Right atrium auricular region (tissue), 2 donors: ENCODE measurements around the gene RDH14. TPM values are rescaled to one million over a fixed set of nuclear protein-coding genes. Genes with fewer than 3 reads are reported as not detected.

ENCODE experiments used
- DNase-seq: peaks from one replicate; pipeline ENCODE4 v3.0.0-alpha.2; 2019; ENCODE audit warnings: low spot score
- H3K27ac ChIP-seq, 2 donors: fragments of 200-600 bp; sonication (generic); 1 replicate in 1 of 2; 2 replicates in 1 of 2; pipeline ENCODE4 v1.5.1; 2016 to 2019
- H3K27me3 ChIP-seq, 2 donors: fragments of 200-600 bp; sonication (generic); one replicate each; pipeline versions ENCODE4 v1.5.1 to v1.6.0; 2017 to 2019
- H3K36me3 ChIP-seq: fragments of 200-600 bp; sonication (generic); one replicate; pipeline ENCODE4 v1.5.1; 2016
- H3K4me1 ChIP-seq, 2 donors: fragments of 200-600 bp; sonication (generic); one replicate each; pipeline versions ENCODE4 v1.5.1 to v1.6.0; 2017 to 2019
- H3K4me3 ChIP-seq, 2 donors: fragments of 200-600 bp; sonication (generic); 1 replicate in 1 of 2; 2 replicates in 1 of 2; pipeline ENCODE4 v1.5.1; 2017 to 2019; ENCODE audit warnings: mild to moderate bottlenecking in 1 of 2, moderate library complexity in 1 of 2
- H3K9me3 ChIP-seq, 2 donors: fragments of 200-600 bp; sonication (generic); one replicate each; pipeline ENCODE4 v1.5.1; 2019
- total RNA-seq, 2 donors: library from RNA; depleted of rRNA; stranded (reverse); fragments of >200 nt; gene quantifications; one replicate each; pipeline ENCODE4 v1.1.0, GENCODE V29; 2016
- TF ChIP-seq, protein P1 (sequence below), 2 donors: fragments of 200-600 bp; sonication (generic); IDR thresholded peaks; one replicate each; pipeline ENCODE4 v1.5.1; 2019; ENCODE audit warnings: antibody characterized with exemption in 2 of 2

The RDH14 gene
- total RNA-seq, 2 donors from 2014 or later: 45.0 to 67.5 TPM

DNA sequence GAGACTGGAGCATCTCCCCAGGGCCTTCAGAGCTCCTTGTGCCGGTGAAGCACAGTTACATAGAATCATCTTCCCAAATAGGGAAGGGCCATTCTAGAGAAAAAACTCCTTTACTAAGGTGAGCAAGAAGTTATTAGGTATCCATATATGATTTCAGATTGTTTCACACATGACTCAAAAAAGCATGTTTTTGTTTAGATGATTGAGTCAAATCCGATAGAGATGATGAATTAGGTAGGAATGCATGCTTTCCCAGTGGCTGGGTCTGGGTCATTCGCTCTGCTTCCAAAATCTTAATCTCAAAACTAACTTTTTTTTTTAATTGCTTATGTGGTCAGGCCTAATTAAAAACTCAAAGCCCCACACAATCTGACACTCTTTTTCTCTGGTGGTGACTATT, 25.1 kb upstream of the RDH14 start:
- Histone ChIP-seq H3K4me1 (no peaks in the 10 kb centered on the region), H3K36me3 (no peaks in the 10 kb centered on the region), H3K9me3 (no peaks in the 10 kb centered on the region), H3K4me3 (no peak overlapping the region), H3K27ac (no peak overlapping the region), H3K27me3 (no peaks in the 10 kb centered on the region)
- TF ChIP-seq, protein P1, sequence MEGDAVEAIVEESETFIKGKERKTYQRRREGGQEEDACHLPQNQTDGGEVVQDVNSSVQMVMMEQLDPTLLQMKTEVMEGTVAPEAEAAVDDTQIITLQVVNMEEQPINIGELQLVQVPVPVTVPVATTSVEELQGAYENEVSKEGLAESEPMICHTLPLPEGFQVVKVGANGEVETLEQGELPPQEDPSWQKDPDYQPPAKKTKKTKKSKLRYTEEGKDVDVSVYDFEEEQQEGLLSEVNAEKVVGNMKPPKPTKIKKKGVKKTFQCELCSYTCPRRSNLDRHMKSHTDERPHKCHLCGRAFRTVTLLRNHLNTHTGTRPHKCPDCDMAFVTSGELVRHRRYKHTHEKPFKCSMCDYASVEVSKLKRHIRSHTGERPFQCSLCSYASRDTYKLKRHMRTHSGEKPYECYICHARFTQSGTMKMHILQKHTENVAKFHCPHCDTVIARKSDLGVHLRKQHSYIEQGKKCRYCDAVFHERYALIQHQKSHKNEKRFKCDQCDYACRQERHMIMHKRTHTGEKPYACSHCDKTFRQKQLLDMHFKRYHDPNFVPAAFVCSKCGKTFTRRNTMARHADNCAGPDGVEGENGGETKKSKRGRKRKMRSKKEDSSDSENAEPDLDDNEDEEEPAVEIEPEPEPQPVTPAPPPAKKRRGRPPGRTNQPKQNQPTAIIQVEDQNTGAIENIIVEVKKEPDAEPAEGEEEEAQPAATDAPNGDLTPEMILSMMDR (IDR thresholded peaks at IDR 0.05): no peak
- no peak for DNase-seq

DNA sequence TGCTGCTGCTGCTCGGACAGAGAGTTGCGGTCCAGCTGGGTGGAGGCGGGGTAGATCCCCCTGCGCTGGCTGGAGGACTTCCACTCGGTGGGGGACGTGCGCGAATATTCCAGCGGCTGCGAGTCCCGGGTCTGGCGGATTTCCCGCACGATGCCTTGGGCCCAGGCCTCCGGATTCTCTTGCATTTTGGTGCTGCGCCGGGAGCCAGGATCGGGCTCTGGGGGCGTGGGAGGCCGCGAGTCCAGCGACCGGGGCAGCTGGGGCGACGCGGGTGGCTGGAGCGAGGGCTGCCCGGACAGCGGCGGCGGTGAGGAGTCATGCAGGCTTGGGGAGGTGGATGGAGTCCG, 24.1 kb upstream of the RDH14 start:
- Histone ChIP-seq H3K36me3 (no peaks in the 10 kb centered on the region), H3K27ac (no peak overlapping the region), H3K9me3 (peaks cover 0 to 1% of the 10 kb centered on the region in 2 donors), H3K27me3 (no peaks in the 10 kb centered on the region), H3K4me1 (no peaks in the 10 kb centered on the region), H3K4me3 (no peak overlapping the region)
- no peak for DNase-seq
- TF ChIP-seq, protein P1 (IDR thresholded peaks at IDR 0.05): no peak

DNA sequence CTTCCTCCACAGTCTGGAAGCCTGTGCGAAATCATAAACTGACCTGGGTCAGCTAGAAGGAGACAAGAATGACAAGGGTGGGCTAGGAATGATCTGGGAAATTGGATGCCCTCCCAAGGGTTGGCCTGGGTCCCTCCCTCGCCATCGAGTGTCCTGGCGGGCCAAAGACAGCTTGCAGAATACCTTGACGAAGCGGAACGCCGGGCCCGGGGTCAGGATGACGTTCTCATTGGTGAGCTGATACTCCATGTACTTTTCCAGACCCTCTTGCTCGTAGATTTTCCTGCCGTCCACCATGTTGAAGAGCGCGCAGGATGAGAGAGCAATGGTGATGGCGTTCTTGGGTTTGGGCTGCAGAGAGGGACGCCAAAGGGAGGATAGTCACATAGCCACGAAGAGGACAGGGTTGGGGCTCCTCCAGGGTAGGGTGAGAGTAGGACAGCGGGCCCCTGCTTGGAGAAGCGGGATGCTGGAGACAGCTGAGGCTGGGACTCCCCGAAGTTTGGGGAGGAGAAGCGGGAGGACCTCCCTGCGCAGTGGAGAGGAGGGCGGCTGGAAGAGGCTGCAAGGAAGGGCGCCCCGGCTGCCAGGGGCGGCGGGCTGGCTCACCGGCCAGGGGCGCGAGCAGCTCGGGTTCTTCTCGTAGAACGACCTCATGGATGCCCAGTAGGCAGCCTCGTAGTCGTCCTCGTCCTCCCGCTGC, 23.6 kb upstream of the RDH14 start:
- TF ChIP-seq, protein P1 (IDR thresholded peaks at IDR 0.05): no peak
- no peak overlapping the region for H3K27ac ChIP-seq
- no peaks in the 10 kb centered on the region for H3K27me3 ChIP-seq
- H3K9me3 ChIP-seq: peaks cover 0 to 6% of the 10 kb centered on the region in 2 donors
- H3K36me3 ChIP-seq: no peaks in the 10 kb centered on the region
- no peaks in the 10 kb centered on the region for H3K4me1 ChIP-seq
- DNase-seq: no peak
- no peak overlapping the region for H3K4me3 ChIP-seq

DNA sequence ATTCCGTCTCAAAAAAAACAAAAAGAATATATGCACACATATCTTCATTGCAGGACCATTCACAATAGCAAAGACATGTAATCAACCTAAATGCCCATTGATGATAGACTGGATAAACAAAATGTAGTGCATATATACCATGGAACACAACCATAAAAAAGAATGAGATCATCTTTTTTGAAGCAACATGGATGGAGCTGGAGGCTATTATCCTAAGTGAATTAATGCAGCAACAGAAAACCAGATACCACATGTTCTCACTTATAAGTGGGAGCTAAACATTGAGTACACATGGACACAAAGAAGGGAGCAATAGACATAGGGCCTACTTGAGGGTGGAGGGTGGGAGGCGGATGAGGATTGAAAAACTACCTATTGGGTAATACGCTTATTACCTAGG, 20.2 kb upstream of the RDH14 start:
- TF ChIP-seq, protein P1 (IDR thresholded peaks at IDR 0.05): no peak
- no peaks in the 10 kb centered on the region for H3K36me3 ChIP-seq
- no peaks in the 10 kb centered on the region for H3K27me3 ChIP-seq
- H3K4me3 ChIP-seq: no peak overlapping the region
- peaks cover 0 to 18% of the 10 kb centered on the region in 2 donors for H3K9me3 ChIP-seq
- no peak for DNase-seq
- no peak overlapping the region for H3K27ac ChIP-seq
- no peaks in the 10 kb centered on the region for H3K4me1 ChIP-seq

DNA sequence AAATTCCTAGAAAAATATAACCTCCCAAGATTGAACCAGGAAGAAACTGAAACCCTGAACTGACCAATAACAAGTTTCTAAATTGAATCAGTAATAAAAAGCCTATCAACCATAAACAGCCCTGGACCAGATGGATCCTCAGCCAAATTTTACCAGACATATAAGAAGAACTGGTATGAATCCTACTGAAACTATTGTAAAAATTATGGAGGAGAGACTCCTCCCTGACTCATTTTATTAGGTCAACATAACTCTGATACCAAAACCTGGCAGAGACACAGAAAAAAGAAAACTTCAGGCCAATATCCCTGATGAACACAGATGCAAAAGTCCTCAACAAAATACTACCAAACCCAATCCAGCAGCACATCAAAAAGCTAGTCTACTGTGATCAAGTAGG, 17.6 kb upstream of the RDH14 start:
- TF ChIP-seq, protein P1 (IDR thresholded peaks at IDR 0.05): no peak
- no peak overlapping the region for H3K4me3 ChIP-seq

More for the DNA sequence above, 17.6 kb upstream of the RDH14 start:
- H3K36me3 ChIP-seq: no peaks in the 10 kb centered on the region
- H3K9me3 ChIP-seq: peaks cover 0 to 18% of the 10 kb centered on the region in 2 donors
- H3K27me3 ChIP-seq: no peaks in the 10 kb centered on the region
- no peak overlapping the region for H3K27ac ChIP-seq
- DNase-seq: no peak
- no peaks in the 10 kb centered on the region for H3K4me1 ChIP-seq
